Measurements from ENCODE around the gene SETBP1. TPM values are rescaled to one million over a fixed set of nuclear protein-coding genes. Genes with fewer than 3 reads are reported as not detected.

Gene SETBP1
- total and polyA plus RNA-seq, 2 of the 8 experiments (the other 6 are each of a cell fraction or from before 2014, with no cell fraction given), result 2.0 to 6.5 TPM

GRCh38 chr18:44960580-44960979 is 279.9 kb downstream of the SETBP1 start (continued):
- TF ChIP-seq HDAC6 (IDR thresholded peaks at IDR 0.05; ENCODE audit: low read depth, low read length) (no peak), ATF2 (IDR thresholded peaks at IDR 0.05; ENCODE audit: low read length) (no peak)

All from H1 (cell line).